HepG2 (cell line): ENCODE measurements around the gene GFY. TPM values are rescaled to one million over a fixed set of nuclear protein-coding genes. Genes with fewer than 3 reads are reported as not detected.

Experiments used
- ATAC-seq: fragments of 200-7000 bp; cut with Tn5 transposase; 3 replicates; pipeline ENCODE4 v1.9.1; 2020; ENCODE audit warnings: mild to moderate bottlenecking, moderate library complexity
- BruUV-seq: library from RNA; stranded (reverse); fragments of 400-500 nt; replicated peaks from 2 replicates; lab custom pipeline; 2021; lab: Mats Ljungman, UMichigan
- CTCF ChIA-PET: fragments of 300-600 bp; formaldehyde crosslinking; extraction: SDS; loops from one replicate; lab custom pipeline; 2021; ENCODE audit warnings: low total read pairs, inconsistent platforms, low intra/inter-chr PET ratio; lab: Yijun Ruan, JAX
- POLR2A ChIA-PET: fragments of 350-600 bp; sonication (Branson Sonifier 250); formaldehyde crosslinking; loops from one replicate; lab custom pipeline; 2020; ENCODE audit warnings: antibody characterized with exemption, inconsistent platforms; lab: Yijun Ruan, JAX
- DNase-seq: peaks from one replicate; pipeline ENCODE4 v3.0.0-alpha.2; 2015; ENCODE audit warnings: low spot score
- FAIRE-seq: peaks from 3 replicates; lab custom pipeline; 2011; peaks lifted over from hg19 to GRCh38; lab: Jason Lieb, UNC
- H2AFZ ChIP-seq: one replicate; pipeline ENCODE4 v1.6.1; 2011; ENCODE audit warnings: low read length, inconsistent platforms
- H3K27ac ChIP-seq: fragments of 300-600 bp; 3 replicates; pipeline ENCODE4 v1.8.0; 2011; ENCODE audit warnings: mixed run types, mild to moderate bottlenecking, mixed read lengths, low read length, inconsistent platforms; ENCODE audit not compliant: insufficient read depth; ENCODE audit errors: extremely low read length
- H3K27me3 ChIP-seq, 2 experiments: fragments of 200-600 bp in 1 of 2; 2 replicates in 1 of 2; 3 replicates in 1 of 2; pipeline versions ENCODE4 v1.6.0 to v1.8.0; 2011; ENCODE audit warnings: low read length in 2 of 2, mild to moderate bottlenecking in 2 of 2, moderate library complexity in 2 of 2, inconsistent platforms in 1 of 2; ENCODE audit not compliant: insufficient read depth in 2 of 2, control insufficient read depth in 1 of 2
- H3K36me3 ChIP-seq, 2 experiments: fragments of 200-600 bp in 1 of 2; replicated peaks in 1 of 2; 2 replicates in 1 of 2; 3 replicates in 1 of 2; pipeline versions ENCODE4 v1.5.1 to v1.8.0; 2011; ENCODE audit warnings: low read length in 2 of 2, inconsistent platforms in 1 of 2; ENCODE audit not compliant: insufficient read depth in 2 of 2, control insufficient read depth in 1 of 2
- H3K4me1 ChIP-seq: 2 replicates; pipeline ENCODE4 v1.5.1; 2012; ENCODE audit warnings: low read length, inconsistent platforms; ENCODE audit not compliant: insufficient read depth
- H3K4me2 ChIP-seq: 2 replicates; pipeline ENCODE4 v1.6.0; 2011; ENCODE audit warnings: low read depth, low read length, inconsistent platforms
- H3K4me3 ChIP-seq, 3 experiments: fragments of 200-600 bp in 1 of 3; sonication (generic), shearing (Covaris generic) in 1 of 3; replicated peaks in 1 of 3; 2 replicates each; pipeline ENCODE4 v1.5.1; 2011 to 2016; ENCODE audit warnings: low read length in 3 of 3, inconsistent platforms in 2 of 3, low read depth in 2 of 3, mild to moderate bottlenecking in 2 of 3, control low read depth in 1 of 3, mixed read lengths in 1 of 3; ENCODE audit not compliant: insufficient read depth in 1 of 3
- H3K79me2 ChIP-seq: one replicate; pipeline ENCODE4 v1.6.1; 2011; ENCODE audit warnings: low read length, inconsistent platforms; ENCODE audit not compliant: insufficient read depth
- H3K9ac ChIP-seq: 2 replicates; pipeline ENCODE4 v1.6.0; 2011; ENCODE audit warnings: mild to moderate bottlenecking, low read depth, low read length, inconsistent platforms; ENCODE audit not compliant: insufficient read depth
- H3K9me3 ChIP-seq: 2 replicates; pipeline ENCODE4 v1.5.1; 2012; ENCODE audit warnings: mild to moderate bottlenecking, low read length
- H4K20me1 ChIP-seq: 2 replicates; pipeline ENCODE4 v1.6.0; 2011; ENCODE audit warnings: inconsistent platforms, mild to moderate bottlenecking, low read length, moderate library complexity; ENCODE audit not compliant: insufficient read depth
- CENPT ChIP-seq: sonication (generic); formaldehyde crosslinking; IDR thresholded peaks from 2 replicates; pipeline ENCODE4 v1.8.0; 2022; ENCODE audit warnings: low read depth, mild to moderate bottlenecking, moderate library complexity, missing genetic modification reagents
- CENPX ChIP-seq: sonication (generic); formaldehyde crosslinking; IDR thresholded peaks from 2 replicates; pipeline ENCODE4 v1.9.0; 2021; ENCODE audit warnings: mild to moderate bottlenecking, missing genetic modification reagents, moderate library complexity
- EEA1 ChIP-seq: sonication (generic); formaldehyde crosslinking; IDR thresholded peaks from 2 replicates; pipeline ENCODE4 v1.5.1; 2020; ENCODE audit warnings: mild to moderate bottlenecking, missing genetic modification reagents, borderline replicate concordance
- FLYWCH1 ChIP-seq: sonication (generic); formaldehyde crosslinking; IDR thresholded peaks from 2 replicates; pipeline ENCODE4 v1.8.1; 2023; ENCODE audit warnings: mild to moderate bottlenecking, missing genetic modification reagents
- GABPB1 ChIP-seq: IDR thresholded peaks from 2 replicates; pipeline ENCODE4 v1.6.1; 2016; ENCODE audit warnings: mild to moderate bottlenecking, missing genetic modification reagents, moderate library complexity, missing compliant biosample characterization
- HNRNPK ChIP-seq: fragments of 200-400 bp; formaldehyde crosslinking; IDR thresholded peaks from 2 replicates; pipeline ENCODE4 v1.6.1; 2018; ENCODE audit warnings: low read length, low read depth, moderate library complexity, mild to moderate bottlenecking; ENCODE audit not compliant: poor library complexity, severe bottlenecking
- NR2F6 ChIP-seq, 2 experiments: IDR thresholded peaks; 2 replicates each; pipeline ENCODE4 v1.6.1; 2016; ENCODE audit warnings: antibody characterized with exemption in 1 of 2, mild to moderate bottlenecking in 1 of 2
- POLR2AphosphoS5 ChIP-seq: IDR thresholded peaks from 2 replicates; pipeline ENCODE4 v1.6.1; 2012; ENCODE audit warnings: low read depth, low read length
- RFX1 ChIP-seq: fragments of 450-650 bp; IDR thresholded peaks from 2 replicates; pipeline ENCODE4 v1.6.1; 2017
- SALL2 ChIP-seq: sonication (generic); formaldehyde crosslinking; IDR thresholded peaks from 2 replicates; pipeline ENCODE4 v1.8.1; 2023; ENCODE audit warnings: mild to moderate bottlenecking, missing genetic modification reagents, inconsistent platforms
- SRY ChIP-seq: sonication (generic); formaldehyde crosslinking; IDR thresholded peaks from 2 replicates; pipeline ENCODE4 v1.8.0; 2022; ENCODE audit warnings: mild to moderate bottlenecking, missing genetic modification reagents
- TMF1 ChIP-seq: sonication (generic); formaldehyde crosslinking; IDR thresholded peaks from 2 replicates; pipeline ENCODE4 v1.8.1; 2022; ENCODE audit warnings: low read depth, missing genetic modification reagents
- ZBTB8A ChIP-seq: sonication (generic); formaldehyde crosslinking; IDR thresholded peaks from 2 replicates; pipeline ENCODE4 v1.4.0; 2020; ENCODE audit warnings: mild to moderate bottlenecking, low read depth, missing genetic modification reagents, borderline replicate concordance
- ZKSCAN5 ChIP-seq: sonication (generic); formaldehyde crosslinking; IDR thresholded peaks from 2 replicates; pipeline ENCODE4 v1.5.1; 2020; ENCODE audit warnings: mild to moderate bottlenecking, missing genetic modification reagents
- ZNF124 ChIP-seq: sonication (generic); formaldehyde crosslinking; IDR thresholded peaks from 2 replicates; pipeline ENCODE4 v1.4.0; 2020; ENCODE audit warnings: missing genetic modification reagents
- ZNF563 ChIP-seq: sonication (generic); formaldehyde crosslinking; IDR thresholded peaks from 2 replicates; pipeline ENCODE4 v1.8.0; 2022; ENCODE audit warnings: mild to moderate bottlenecking, moderate library complexity, missing genetic modification reagents
- ZNF788 ChIP-seq: sonication (generic); formaldehyde crosslinking; IDR thresholded peaks from 2 replicates; pipeline ENCODE4 v1.5.0; 2020; ENCODE audit warnings: mild to moderate bottlenecking, missing genetic modification reagents, borderline replicate concordance
- WGBS: methylation state at CpG from one replicate; pipeline ENCODE4 v1.1.6; 2017; ENCODE audit warnings: low lambda C conversion rate; 5-methylcytosine and 5-hydroxymethylcytosine counted together
- in situ Hi-C: cut with HindIII; loops from 2 replicates; pipeline ENCODE4 v1.10.0; 2017; ENCODE audit warnings: low pct_unique_long_range_greater_than_20kb; ENCODE audit not compliant: extremely low pct_ligation_motif_present
- intact Hi-C: fragments of 100-400 bp; cut with micrococcal nuclease; formaldehyde crosslinking; loops from one replicate; pipeline ENCODE4 v1.10.0; 2022; ENCODE audit not compliant: unreplicated experiment
- polyA plus RNA-seq, 8 experiments: library from polyadenylated mRNA; depleted of rRNA in 3 of 8; stranded (reverse) in 7 of 8; unstranded in 1 of 8; fragments of >200 nt; fragmentation: Illumina TruSeq in 4 of 8; extraction: Trizol in 4 of 8; gene quantifications; 2 replicates each; pipeline versions ENCODE4 v1.2.1 to v1.2.3, GENCODE V29; 2011 to 2016; ENCODE audit warnings: low read depth in 4 of 8, missing spikeins in 1 of 8, mixed read lengths in 1 of 8; ENCODE audit not compliant: insufficient read depth in 1 of 8
- total RNA-seq, 5 experiments: library from RNA; depleted of rRNA; stranded (reverse); fragments of >200 nt; fragmentation: Illumina TruSeq; extraction: Trizol; gene quantifications; 2 replicates each; pipeline ENCODE4 v1.2.3, GENCODE V29; 2016; ENCODE audit warnings: low read depth in 1 of 5
- TF ChIP-seq, protein P1 (sequence below): sonication (generic); formaldehyde crosslinking; IDR thresholded peaks from 2 replicates; pipeline ENCODE4 v1.4.0; 2020; ENCODE audit warnings: missing genetic modification reagents, low read depth, mild to moderate bottlenecking, borderline replicate concordance
- TF ChIP-seq, protein P2 (sequence below): sonication (generic); formaldehyde crosslinking; IDR thresholded peaks from 2 replicates; pipeline ENCODE4 v1.5.0; 2020; ENCODE audit warnings: mild to moderate bottlenecking, missing genetic modification reagents
- TF ChIP-seq, protein P3 (sequence below): IDR thresholded peaks from 2 replicates; pipeline ENCODE4 v1.6.1; 2016; ENCODE audit warnings: control low read depth

The GFY gene
- total and polyA plus RNA-seq, 2 of the 13 experiments (the other 11 are each of a cell fraction or from before 2014, with no cell fraction given) = not detected

DNA sequence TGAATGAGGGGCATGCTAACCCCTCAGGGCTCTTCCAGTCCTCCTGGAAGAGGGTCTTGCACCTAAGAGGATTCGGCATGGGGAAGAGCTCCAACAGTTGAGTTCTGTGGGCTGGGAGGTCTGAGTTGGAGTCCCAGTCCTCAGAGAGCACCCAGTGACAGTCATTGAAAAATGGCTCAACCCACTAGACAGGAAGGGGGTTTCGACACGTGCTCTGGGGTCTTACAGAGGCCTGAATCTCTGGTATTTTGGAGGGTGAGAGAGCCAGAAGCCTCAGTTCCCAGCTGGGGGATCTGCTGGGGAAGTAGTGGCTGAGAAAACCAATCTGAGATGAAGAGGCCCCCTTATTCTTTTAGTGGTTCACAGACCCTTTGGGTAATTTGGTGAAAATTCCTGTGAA is 10.9 kb upstream of the GFY start:
- H3K79me2 ChIP-seq = no peaks in the 10 kb centered on the region
- no peaks in the 10 kb centered on the region for H3K4me1 ChIP-seq
- no peak overlapping the region for H3K9ac ChIP-seq
- CTCF ChIA-PET = no interaction called here
- intact Hi-C loops = no loop called here
- H4K20me1 ChIP-seq = no peaks in the 10 kb centered on the region
- no peak overlapping the region for H3K27ac ChIP-seq
- no TSS peak for BruUV-seq
- H3K4me3 ChIP-seq = no peak overlapping the region
- WGBS = 15% methylated on average over 3 of the region's 3 CpGs
- no peak for TF ChIP-seq ZNF563 (CRISPR knock-in tag)
- no peak for TF ChIP-seq TMF1 (CRISPR knock-in tag)
- no peak for TF ChIP-seq ZNF124 (CRISPR knock-in tag)
- TF ChIP-seq FLYWCH1 (CRISPR knock-in tag) = no peak
- no peak for TF ChIP-seq SRY
- TF ChIP-seq POLR2AphosphoS5 = no peak
- TF ChIP-seq, protein P1, sequence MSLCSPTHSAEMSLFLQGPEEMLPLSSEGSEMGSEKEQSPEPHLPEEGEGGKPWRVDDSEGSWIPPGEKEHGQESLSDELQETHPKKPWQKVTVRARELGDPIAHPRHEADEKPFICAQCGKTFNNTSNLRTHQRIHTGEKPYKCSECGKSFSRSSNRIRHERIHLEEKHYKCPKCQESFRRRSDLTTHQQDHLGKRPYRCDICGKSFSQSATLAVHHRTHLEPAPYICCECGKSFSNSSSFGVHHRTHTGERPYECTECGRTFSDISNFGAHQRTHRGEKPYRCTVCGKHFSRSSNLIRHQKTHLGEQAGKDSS (CRISPR knock-in tag) = no peak
- no peak for TF ChIP-seq CENPT (CRISPR knock-in tag)
- TF ChIP-seq RFX1 = no peak
- no peak for TF ChIP-seq HNRNPK
- TF ChIP-seq ZBTB8A = no peak
- TF ChIP-seq EEA1 (CRISPR knock-in tag) = no peak
- TF ChIP-seq NR2F6 (IDR thresholded peaks at IDR 0.05) = no peak
- no peak for TF ChIP-seq NR2F6 (CRISPR knock-in tag; IDR thresholded peaks at IDR 0.05)
- no peak for TF ChIP-seq ZKSCAN5
- TF ChIP-seq, protein P2, sequence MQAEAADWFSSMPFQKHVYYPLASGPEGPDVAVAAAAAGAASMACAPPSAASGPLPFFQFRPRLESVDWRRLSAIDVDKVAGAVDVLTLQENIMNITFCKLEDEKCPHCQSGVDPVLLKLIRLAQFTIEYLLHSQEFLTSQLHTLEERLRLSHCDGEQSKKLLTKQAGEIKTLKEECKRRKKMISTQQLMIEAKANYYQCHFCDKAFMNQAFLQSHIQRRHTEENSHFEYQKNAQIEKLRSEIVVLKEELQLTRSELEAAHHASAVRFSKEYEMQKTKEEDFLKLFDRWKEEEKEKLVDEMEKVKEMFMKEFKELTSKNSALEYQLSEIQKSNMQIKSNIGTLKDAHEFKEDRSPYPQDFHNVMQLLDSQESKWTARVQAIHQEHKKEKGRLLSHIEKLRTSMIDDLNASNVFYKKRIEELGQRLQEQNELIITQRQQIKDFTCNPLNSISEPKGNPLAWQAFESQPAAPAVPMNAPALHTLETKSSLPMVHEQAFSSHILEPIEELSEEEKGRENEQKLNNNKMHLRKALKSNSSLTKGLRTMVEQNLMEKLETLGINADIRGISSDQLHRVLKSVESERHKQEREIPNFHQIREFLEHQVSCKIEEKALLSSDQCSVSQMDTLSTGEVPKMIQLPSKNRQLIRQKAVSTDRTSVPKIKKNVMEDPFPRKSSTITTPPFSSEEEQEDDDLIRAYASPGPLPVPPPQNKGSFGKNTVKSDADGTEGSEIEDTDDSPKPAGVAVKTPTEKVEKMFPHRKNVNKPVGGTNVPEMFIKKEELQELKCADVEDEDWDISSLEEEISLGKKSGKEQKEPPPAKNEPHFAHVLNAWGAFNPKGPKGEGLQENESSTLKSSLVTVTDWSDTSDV (CRISPR knock-in tag) = no peak
- no peak for TF ChIP-seq ZNF788 (CRISPR knock-in tag)
- TF ChIP-seq CENPX (CRISPR knock-in tag) = no peak
- no peak for TF ChIP-seq SALL2
- TF ChIP-seq GABPB1 = no peak
- TF ChIP-seq, protein P3, sequence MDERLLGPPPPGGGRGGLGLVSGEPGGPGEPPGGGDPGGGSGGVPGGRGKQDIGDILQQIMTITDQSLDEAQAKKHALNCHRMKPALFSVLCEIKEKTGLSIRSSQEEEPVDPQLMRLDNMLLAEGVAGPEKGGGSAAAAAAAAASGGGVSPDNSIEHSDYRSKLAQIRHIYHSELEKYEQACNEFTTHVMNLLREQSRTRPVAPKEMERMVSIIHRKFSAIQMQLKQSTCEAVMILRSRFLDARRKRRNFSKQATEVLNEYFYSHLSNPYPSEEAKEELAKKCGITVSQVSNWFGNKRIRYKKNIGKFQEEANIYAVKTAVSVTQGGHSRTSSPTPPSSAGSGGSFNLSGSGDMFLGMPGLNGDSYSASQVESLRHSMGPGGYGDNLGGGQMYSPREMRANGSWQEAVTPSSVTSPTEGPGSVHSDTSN = no peak
- TF ChIP-seq, all 625 proteins: peak for 0
- Histone ChIP-seq H3K9me3 (no peaks in the 10 kb centered on the region), H3K36me3 (no peaks in the 10 kb centered on the region), H3K4me2 (no peak overlapping the region), H2AFZ (no peak overlapping the region), H3K27me3 (peaks cover 13 to 76% of the 10 kb centered on the region in 2 experiments; a peak in 4 of 5 replicates)
- FAIRE-seq = no peak
- in situ Hi-C loops = no loop called here
- no peak for ATAC-seq
- no peak for DNase-seq
- POLR2A ChIA-PET = no interaction called here
